Lower lobe of right lung (tissue), 2 donors: ENCODE results near the gene PDHA2. TPM values are rescaled to one million over a fixed set of nuclear protein-coding genes. Genes with fewer than 3 reads are reported as not detected.

Source experiments
- ATAC-seq, 2 donors: fragments of 200-7000 bp; cut with Tn5 transposase; one replicate each; pipeline ENCODE4 v1.9.1; 2020 to 2022; ENCODE audit warnings: mild to moderate bottlenecking in 2 of 2, moderate library complexity in 2 of 2
- DNase-seq: peaks from one replicate; pipeline ENCODE4 v3.0.0-alpha.2; 2020
- H3K27ac ChIP-seq: fragments of 200-600 bp; one replicate; pipeline ENCODE4 v1.8.0; 2022
- H3K27me3 ChIP-seq: fragments of 200-600 bp; one replicate; pipeline ENCODE4 v1.8.0; 2022; ENCODE audit warnings: low read depth
- H3K36me3 ChIP-seq: fragments of 200-600 bp; one replicate; pipeline ENCODE4 v1.8.0; 2022; ENCODE audit warnings: mild to moderate bottlenecking
- H3K4me1 ChIP-seq: fragments of 200-600 bp; one replicate; pipeline ENCODE4 v1.8.0; 2022
- H3K4me3 ChIP-seq: fragments of 200-600 bp; one replicate; pipeline ENCODE4 v1.8.0; 2022; ENCODE audit warnings: mild to moderate bottlenecking
- H3K9me3 ChIP-seq: fragments of 200-600 bp; one replicate; pipeline ENCODE4 v1.8.0; 2022
- CTCF ChIP-seq: fragments of 200-600 bp; IDR thresholded peaks from one replicate; pipeline ENCODE4 v1.8.0; 2022; ENCODE audit warnings: antibody characterized with exemption, mild to moderate bottlenecking
- intact Hi-C: fragments of 100-400 bp; cut with DNase I; formaldehyde crosslinking; loops from one replicate; pipeline ENCODE4 v1.11.0; 2022
- total RNA-seq: library from RNA; stranded (reverse); fragmentation: NEBNext Ultra II Directional; extraction: Animal tissue kit (Norgen Biotek cat#: 25700); gene quantifications from one replicate; pipeline ENCODE4 v1.2.1, GENCODE V29; 2021
- donor health status: DM: no; HTN: yes; CAD: no; lungs with severe emphysema.

Gene PDHA2
- total RNA-seq, 1 donor from 2014 or later, result not detected

- Histone ChIP-seq H3K27ac (no peak overlapping the region), H3K4me3 (no peak overlapping the region), H3K4me1 (no peaks in the 10 kb centered on the region), H3K27me3 (no peaks in the 10 kb centered on the region), H3K9me3 (no peaks in the 10 kb centered on the region), H3K36me3 (no peaks in the 10 kb centered on the region)
- ATAC-seq (no peak), DNase-seq (no peak)
- TF ChIP-seq CTCF, result no peak
- intact Hi-C loops, result no loop called here
These were observed 49.8 kb downstream of the PDHA2 start for GRCh38 chr4:95889662-95890061.
